Activated CD8-positive, alpha-beta memory T cell treated with anti-CD3 and anti-CD28 coated beads, Interleukin-2, amount 50 U/mL, for 24 hours (primary cell): ENCODE results near the gene ZNF319.

Experiments
- DNase-seq: peaks from one replicate; pipeline ENCODE4 v3.0.0-alpha.2; 2020; ENCODE audit errors: extremely low read depth

The ZNF319 gene

GRCh38 chr16:57956270-57956808 is 44.1 kb downstream of the ZNF319 start:
- DNase-seq = no peak

GRCh38 chr16:57955572-57956188 is 44.8 kb downstream of the ZNF319 start:
- no peak for DNase-seq

- no peak for DNase-seq
Measured at GRCh38 chr16:57953857-57954256, 46.6 kb downstream of the ZNF319 start.

- DNase-seq = no peak
Measured at GRCh38 chr16:57952909-57953308, 47.6 kb downstream of the ZNF319 start.

- no peak for DNase-seq
Measured at GRCh38 chr16:57951204-57951960, 49.1 kb downstream of the ZNF319 start.

- no peak for DNase-seq
Measured at GRCh38 chr16:57950382-57950781, 50.1 kb downstream of the ZNF319 start.

- DNase-seq = no peak
Measured at GRCh38 chr16:57949595-57950238, 50.8 kb downstream of the ZNF319 start.

GRCh38 chr16:57949013-57949412 is 51.5 kb downstream of the ZNF319 start:
- DNase-seq = no peak

- DNase-seq = no peak
Measured at GRCh38 chr16:57948027-57948426, 52.4 kb downstream of the ZNF319 start.

GRCh38 chr16:57947261-57947660 is 53.2 kb downstream of the ZNF319 start:
- DNase-seq = no peak

GRCh38 chr16:57946181-57946801 is 54.2 kb downstream of the ZNF319 start:
- no peak for DNase-seq

- no peak for DNase-seq
Measured at GRCh38 chr16:57945740-57946138, 54.7 kb downstream of the ZNF319 start.

GRCh38 chr16:57944970-57945739 is 55.3 kb downstream of the ZNF319 start:
- DNase-seq = no peak
